ENCODE data around the gene PGRMC1. TPM values are rescaled to one million over a fixed set of nuclear protein-coding genes. Genes with fewer than 3 reads are reported as not detected.

Gene PGRMC1
- total RNA-seq, 1 experiment from 2014 or later, result 126 TPM

- TF ChIP-seq CTCF (IDR thresholded peaks at IDR 0.05; ENCODE audit: unreplicated experiment), result no peak
- H3K9me3 Mint-ChIP-seq (ENCODE audit: low read depth, unreplicated experiment), result no peaks in the 10 kb centered on the region
- H3K4me3 Mint-ChIP-seq (ENCODE audit: low read depth, unreplicated experiment), result no peak overlapping the region
- H3K4me1 Mint-ChIP-seq (ENCODE audit: low read depth, unreplicated experiment), result no peaks in the 10 kb centered on the region
- H3K36me3 Mint-ChIP-seq (ENCODE audit: insufficient read depth, unreplicated experiment), result no peaks in the 10 kb centered on the region
- intact Hi-C loops (cut with micrococcal nuclease; ENCODE audit: unreplicated experiment), result no loop called here
- CTCF ChIA-PET, result no interaction called here
- peaks cover 58% of the 10 kb centered on the region for H3K27me3 Mint-ChIP-seq (ENCODE audit: unreplicated experiment)
- no peak overlapping the region for H3K27ac Mint-ChIP-seq (ENCODE audit: unreplicated experiment)
- BruUV-seq (replicated peaks), result no TSS peak
- DNase-seq, result no peak
Measured at GRCh38 chrX:119211649-119212014, 24.5 kb upstream of the PGRMC1 start.

- H3K4me1 Mint-ChIP-seq (ENCODE audit: low read depth, unreplicated experiment), result no peaks in the 10 kb centered on the region
- H3K4me3 Mint-ChIP-seq (ENCODE audit: low read depth, unreplicated experiment), result no peak overlapping the region
- no peaks in the 10 kb centered on the region for H3K36me3 Mint-ChIP-seq (ENCODE audit: insufficient read depth, unreplicated experiment)
- BruUV-seq (replicated peaks), result no TSS peak
- no peaks in the 10 kb centered on the region for H3K9me3 Mint-ChIP-seq (ENCODE audit: low read depth, unreplicated experiment)
- no peak for DNase-seq
- intact Hi-C loops (cut with micrococcal nuclease; ENCODE audit: unreplicated experiment), result loop anchor here (2.0 kb wide), 2 partner anchors 73 to 99 kb away; no protein-coding TSS in a partner anchor
- no peak overlapping the region for H3K27ac Mint-ChIP-seq (ENCODE audit: unreplicated experiment)
- TF ChIP-seq CTCF (IDR thresholded peaks at IDR 0.05; ENCODE audit: unreplicated experiment), result no peak
- CTCF ChIA-PET, result no interaction called here
- H3K27me3 Mint-ChIP-seq (ENCODE audit: unreplicated experiment), result peaks cover 80% of the 10 kb centered on the region
Measured at GRCh38 chrX:119218198-119218597, 17.9 kb upstream of the PGRMC1 start.

GRCh38 chrX:119222932-119223331 lies 13.2 kb upstream of the PGRMC1 start:
- BruUV-seq (replicated peaks), result no TSS peak
- Mint-ChIP-seq H3K27ac (ENCODE audit: unreplicated experiment) (no peak overlapping the region), H3K27me3 (ENCODE audit: unreplicated experiment) (peaks cover 80% of the 10 kb centered on the region), H3K9me3 (ENCODE audit: low read depth, unreplicated experiment) (no peaks in the 10 kb centered on the region), H3K4me3 (ENCODE audit: low read depth, unreplicated experiment) (no peak overlapping the region), H3K36me3 (ENCODE audit: insufficient read depth, unreplicated experiment) (no peaks in the 10 kb centered on the region), H3K4me1 (ENCODE audit: low read depth, unreplicated experiment) (no peaks in the 10 kb centered on the region)
- no peak for DNase-seq
- no peak for TF ChIP-seq CTCF (IDR thresholded peaks at IDR 0.05; ENCODE audit: unreplicated experiment)
- intact Hi-C loops (cut with micrococcal nuclease; ENCODE audit: unreplicated experiment), result no loop called here
- CTCF ChIA-PET, result no interaction called here

GRCh38 chrX:119223783-119224182 lies 12.3 kb upstream of the PGRMC1 start:
- CTCF ChIA-PET, result no interaction called here
- no TSS peak for BruUV-seq (replicated peaks)
- H3K9me3 Mint-ChIP-seq (ENCODE audit: low read depth, unreplicated experiment), result no peaks in the 10 kb centered on the region
- TF ChIP-seq CTCF (IDR thresholded peaks at IDR 0.05; ENCODE audit: unreplicated experiment), result no peak
- no peak overlapping the region for H3K4me3 Mint-ChIP-seq (ENCODE audit: low read depth, unreplicated experiment)
- no peaks in the 10 kb centered on the region for H3K36me3 Mint-ChIP-seq (ENCODE audit: insufficient read depth, unreplicated experiment)
- no peak for DNase-seq
- peaks cover 88% of the 10 kb centered on the region for H3K27me3 Mint-ChIP-seq (ENCODE audit: unreplicated experiment)
- H3K4me1 Mint-ChIP-seq (ENCODE audit: low read depth, unreplicated experiment), result no peaks in the 10 kb centered on the region
- H3K27ac Mint-ChIP-seq (ENCODE audit: unreplicated experiment), result no peak overlapping the region
- intact Hi-C loops (cut with micrococcal nuclease; ENCODE audit: unreplicated experiment), result no loop called here

- Mint-ChIP-seq H3K4me3 (ENCODE audit: low read depth, unreplicated experiment) (no peak overlapping the region), H3K27ac (ENCODE audit: unreplicated experiment) (no peak overlapping the region), H3K27me3 (ENCODE audit: unreplicated experiment) (peaks cover 82% of the 10 kb centered on the region), H3K36me3 (ENCODE audit: insufficient read depth, unreplicated experiment) (no peaks in the 10 kb centered on the region), H3K9me3 (ENCODE audit: low read depth, unreplicated experiment) (no peaks in the 10 kb centered on the region), H3K4me1 (ENCODE audit: low read depth, unreplicated experiment) (no peaks in the 10 kb centered on the region)
- no peak for TF ChIP-seq CTCF (IDR thresholded peaks at IDR 0.05; ENCODE audit: unreplicated experiment)
- DNase-seq, result no peak
- no TSS peak for BruUV-seq (replicated peaks)
- intact Hi-C loops (cut with micrococcal nuclease; ENCODE audit: unreplicated experiment), result no loop called here
- CTCF ChIA-PET, result no interaction called here
Measured at GRCh38 chrX:119226446-119226845, 9.6 kb upstream of the PGRMC1 start.

All from Calu3 (cell line).